ENCODE data around the gene PRICKLE2.

GRCh38 chr3:64082961-64083541 lies 142.2 kb downstream of the PRICKLE2 start:
- TF ChIP-seq CTCF (IDR thresholded peaks at IDR 0.05; ENCODE audit: low read length) (no peak), EZH2 (IDR thresholded peaks at IDR 0.05; ENCODE audit: borderline replicate concordance, low read length) (no peak)
